ENCODE results near the gene ZBTB7A.

DNA sequence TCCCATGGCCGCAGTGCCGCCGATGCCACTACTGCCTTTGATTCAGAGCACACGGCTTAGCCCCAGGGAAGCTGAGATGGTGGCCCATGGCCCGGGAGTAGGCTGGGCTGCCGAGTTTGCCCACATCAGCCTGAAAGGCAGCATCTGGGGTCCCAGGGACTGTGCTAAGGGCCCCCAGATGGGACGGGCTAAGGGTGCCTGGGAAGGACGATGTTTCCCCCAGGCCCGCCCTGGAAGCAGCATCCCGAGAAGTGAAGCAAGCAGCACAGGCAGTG is 34.7 kb upstream of the ZBTB7A start:
- TF ChIP-seq, protein P1, sequence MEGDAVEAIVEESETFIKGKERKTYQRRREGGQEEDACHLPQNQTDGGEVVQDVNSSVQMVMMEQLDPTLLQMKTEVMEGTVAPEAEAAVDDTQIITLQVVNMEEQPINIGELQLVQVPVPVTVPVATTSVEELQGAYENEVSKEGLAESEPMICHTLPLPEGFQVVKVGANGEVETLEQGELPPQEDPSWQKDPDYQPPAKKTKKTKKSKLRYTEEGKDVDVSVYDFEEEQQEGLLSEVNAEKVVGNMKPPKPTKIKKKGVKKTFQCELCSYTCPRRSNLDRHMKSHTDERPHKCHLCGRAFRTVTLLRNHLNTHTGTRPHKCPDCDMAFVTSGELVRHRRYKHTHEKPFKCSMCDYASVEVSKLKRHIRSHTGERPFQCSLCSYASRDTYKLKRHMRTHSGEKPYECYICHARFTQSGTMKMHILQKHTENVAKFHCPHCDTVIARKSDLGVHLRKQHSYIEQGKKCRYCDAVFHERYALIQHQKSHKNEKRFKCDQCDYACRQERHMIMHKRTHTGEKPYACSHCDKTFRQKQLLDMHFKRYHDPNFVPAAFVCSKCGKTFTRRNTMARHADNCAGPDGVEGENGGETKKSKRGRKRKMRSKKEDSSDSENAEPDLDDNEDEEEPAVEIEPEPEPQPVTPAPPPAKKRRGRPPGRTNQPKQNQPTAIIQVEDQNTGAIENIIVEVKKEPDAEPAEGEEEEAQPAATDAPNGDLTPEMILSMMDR (IDR thresholded peaks at IDR 0.05) = no peak
- no peak for TF ChIP-seq POLR2A (IDR thresholded peaks at IDR 0.05)
